GM12878 (cell line): Measurements from ENCODE around the gene CD300LG. TPM values are rescaled to one million over a fixed set of nuclear protein-coding genes. Genes with fewer than 3 reads are reported as not detected.

Source experiments
- ATAC-seq: fragments of 200-7000 bp; cut with Tn5 transposase; 3 replicates; pipeline ENCODE4 v1.9.1; 2020; ENCODE audit warnings: mild to moderate bottlenecking, moderate library complexity
- BruUV-seq: library from RNA; stranded (reverse); fragments of 400-500 nt; replicated peaks from 2 replicates; lab custom pipeline; 2021; lab: Mats Ljungman, UMichigan
- CTCF ChIA-PET: fragments of 300-600 bp; sonication (Branson Sonifier 250); formaldehyde crosslinking; extraction: SDS; loops from one replicate; lab custom pipeline; 2021; ENCODE audit warnings: inconsistent platforms; lab: Yijun Ruan, JAX
- POLR2A ChIA-PET: fragments of 350-600 bp; formaldehyde crosslinking; extraction: SDS; loops from one replicate; lab custom pipeline; 2021; ENCODE audit warnings: inconsistent platforms; lab: Charles Lee
- RAD21 ChIA-PET: fragments of 300-600 bp; sonication (Branson Sonifier 250); formaldehyde crosslinking; loops from one replicate; lab custom pipeline; 2023; ENCODE audit warnings: antibody characterized with exemption; ENCODE audit not compliant: unreplicated experiment; lab: Charles Lee
- SMC1A ChIA-PET: fragments of 300-600 bp; sonication (Branson Sonifier 250); formaldehyde crosslinking; loops from one replicate; lab custom pipeline; 2023; ENCODE audit not compliant: unreplicated experiment, uncharacterized antibody; lab: Charles Lee
- DNase-seq: peaks from one replicate; pipeline ENCODE4 v3.0.0-alpha.2; 2011; ENCODE audit warnings: low read depth, low spot score
- FAIRE-seq: peaks from 3 replicates; lab custom pipeline; 2011; peaks lifted over from hg19 to GRCh38; lab: Jason Lieb, UNC
- H2AFZ ChIP-seq: 2 replicates; pipeline ENCODE4 v1.6.0; 2011; ENCODE audit warnings: low read depth, low read length, control low read depth; ENCODE audit not compliant: control insufficient read depth
- H3K27ac ChIP-seq: 2 replicates; pipeline ENCODE4 v1.5.1; 2011; ENCODE audit warnings: control low read depth; ENCODE audit not compliant: control insufficient read depth, insufficient read depth
- H3K27me3 ChIP-seq, 2 experiments: replicated peaks in 1 of 2; 2 replicates each; pipeline versions ENCODE4 v1.6.0 to v1.6.1; 2011; ENCODE audit warnings: low read length in 1 of 2; ENCODE audit not compliant: control insufficient read depth in 2 of 2, insufficient read depth in 2 of 2
- H3K36me3 ChIP-seq, 2 experiments: 2 replicates each; pipeline ENCODE4 v1.5.1; 2011; ENCODE audit warnings: low read length in 1 of 2; ENCODE audit not compliant: control insufficient read depth in 2 of 2, insufficient read depth in 2 of 2
- H3K4me1 ChIP-seq: 2 replicates; pipeline ENCODE4 v1.6.1; 2011; ENCODE audit warnings: mild to moderate bottlenecking, low read length, moderate library complexity, mixed read lengths; ENCODE audit not compliant: control insufficient read depth, insufficient read depth
- H3K4me2 ChIP-seq: 2 replicates; pipeline ENCODE4 v1.6.0; 2011; ENCODE audit warnings: control low read depth; ENCODE audit not compliant: control insufficient read depth, insufficient read depth
- H3K4me3 ChIP-seq: fragments of 200-600 bp; sonication (generic); 2 replicates; pipeline ENCODE4 v1.5.1; 2016
- H3K79me2 ChIP-seq: 2 replicates; pipeline ENCODE4 v1.6.0; 2011; ENCODE audit warnings: low read length; ENCODE audit not compliant: control insufficient read depth, insufficient read depth
- H3K9ac ChIP-seq: 2 replicates; pipeline ENCODE4 v1.8.0; 2011; ENCODE audit warnings: low read length, control low read depth, mixed read lengths; ENCODE audit not compliant: control insufficient read depth, insufficient read depth
- H3K9me3 ChIP-seq: replicated peaks from 3 replicates; pipeline ENCODE4 v1.5.1; 2011; ENCODE audit warnings: mild to moderate bottlenecking, low read length; ENCODE audit not compliant: control insufficient read depth, insufficient read depth
- H4K20me1 ChIP-seq: 2 replicates; pipeline ENCODE4 v1.6.0; 2011; ENCODE audit not compliant: control insufficient read depth, insufficient read depth
- BCL11A ChIP-seq: IDR thresholded peaks from 2 replicates; pipeline ENCODE4 v1.6.1; 2011; ENCODE audit warnings: low read depth, low read length
- PAX5 ChIP-seq: IDR thresholded peaks from 2 replicates; pipeline ENCODE4 v1.6.1; 2011; ENCODE audit warnings: low read depth, low read length, borderline replicate concordance
- RCOR1 ChIP-seq: conservative IDR thresholded peaks from 2 replicates; pipeline ENCODE4 v1.6.1; 2012; ENCODE audit warnings: low read depth, low read length, improper control_type of control experiment
- SP1 ChIP-seq: IDR thresholded peaks from one replicate; pipeline ENCODE4 v1.6.1; 2011; ENCODE audit warnings: low read depth, low read length
- ZNF274 ChIP-seq: IDR thresholded peaks from one replicate; pipeline ENCODE4 v1.8.0; 2011; ENCODE audit not compliant: insufficient read length, insufficient read depth
- WGBS: methylation state at CpG from one replicate; pipeline ENCODE4 v1.1.6; 2016; ENCODE audit warnings: low lambda C conversion rate; ENCODE audit not compliant: insufficient replicate concordance, insufficient coverage; ENCODE audit errors: missing lambda C conversion rate; 5-methylcytosine and 5-hydroxymethylcytosine counted together
- in situ Hi-C: fragments of 300-500 bp; cut with MboI; formaldehyde crosslinking; loops from 9 replicates; pipeline ENCODE4 v1.14.3; 2018; ENCODE audit warnings: mixed read lengths
- intact Hi-C: fragments of 100-400 bp; cut with micrococcal nuclease; formaldehyde crosslinking; loops from one replicate; pipeline ENCODE4 v1.14.2; 2022; ENCODE audit not compliant: unreplicated experiment
- polyA plus RNA-seq, 11 experiments: library from polyadenylated mRNA; depleted of rRNA in 4 of 11; unstranded in 6 of 11; stranded (reverse) in 5 of 11; fragments of >200 nt; fragmentation: Nextera tagmentation in 4 of 11; fragmentation: Illumina TruSeq in 1 of 11; extraction: Ambion mirVana in 4 of 11; extraction: Trizol in 1 of 11; gene quantifications; 1 replicate in 1 of 11; 2 replicates in 10 of 11; pipeline versions ENCODE4 v1.2.1 to v1.2.3, GENCODE V29; 2011 to 2016; ENCODE audit warnings: inconsistent platforms in 2 of 11, missing spikeins in 2 of 11, low read depth in 1 of 11
- total RNA-seq, 4 experiments: library from RNA; depleted of rRNA in 3 of 4; stranded (reverse); fragments of >200 nt in 3 of 4; fragmentation: Illumina TruSeq in 1 of 4; extraction: Trizol in 1 of 4; gene quantifications; 2 replicates each; pipeline versions ENCODE4 v1.2.1 to v1.2.3, GENCODE V29; 2013 to 2021
- TF ChIP-seq, protein P1 (sequence below): IDR thresholded peaks from 2 replicates; pipeline ENCODE4 v1.6.1; 2012; ENCODE audit warnings: mild to moderate bottlenecking, low read depth, low read length

Gene CD300LG
- total and polyA plus RNA-seq, 10 of the 15 experiments (the other 5 are each of a cell fraction or from before 2014, with no cell fraction given), result not detected

DNA sequence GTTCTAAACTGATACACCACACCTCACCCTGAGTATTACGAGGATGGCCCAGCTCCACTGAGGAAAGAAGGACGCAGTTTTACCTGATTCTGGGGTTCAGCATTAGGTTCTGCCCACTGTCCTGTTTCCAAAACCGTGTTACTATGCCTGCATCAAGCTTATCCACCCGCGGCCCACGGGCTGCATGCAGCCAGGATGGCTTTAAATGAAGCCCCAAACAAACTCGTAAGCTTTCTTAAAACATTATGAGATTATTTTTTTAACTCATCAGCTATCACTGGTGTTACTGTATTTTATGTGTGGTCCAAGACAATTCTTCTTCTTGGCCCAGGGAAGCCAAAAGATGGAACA, 4.0 kb upstream of the CD300LG start:
- Histone ChIP-seq H3K27ac (no peak overlapping the region), H4K20me1 (no peaks in the 10 kb centered on the region), H2AFZ (no peak overlapping the region), H3K27me3 (no peaks in the 10 kb centered on the region), H3K4me3 (no peak overlapping the region), H3K79me2 (no peaks in the 10 kb centered on the region), H3K9me3 (no peaks in the 10 kb centered on the region), H3K4me1 (no peaks in the 10 kb centered on the region), H3K4me2 (no peak overlapping the region), H3K9ac (no peak overlapping the region), H3K36me3 (no peaks in the 10 kb centered on the region)
- intact Hi-C loops, result no loop called here
- ChIA-PET POLR2A (no interaction called here), RAD21 (interaction anchor here (0.8 to 1.1 kb wide), 2 partner anchors 20 to 22 kb away, joined by 3 read pairs; no protein-coding TSS in a partner anchor), SMC1A (no interaction called here), CTCF (interaction anchor here (1.1 kb wide), 1 partner anchor 11 kb away, joined by 3 read pairs; no protein-coding TSS in a partner anchor)
- no peak for ATAC-seq
- in situ Hi-C loops, result no loop called here
- no peak for FAIRE-seq
- no TSS peak for BruUV-seq
- DNase-seq, result no peak
- WGBS, result 38% methylated on average over 7 of the region's 7 CpGs
- TF ChIP-seq, protein P1, sequence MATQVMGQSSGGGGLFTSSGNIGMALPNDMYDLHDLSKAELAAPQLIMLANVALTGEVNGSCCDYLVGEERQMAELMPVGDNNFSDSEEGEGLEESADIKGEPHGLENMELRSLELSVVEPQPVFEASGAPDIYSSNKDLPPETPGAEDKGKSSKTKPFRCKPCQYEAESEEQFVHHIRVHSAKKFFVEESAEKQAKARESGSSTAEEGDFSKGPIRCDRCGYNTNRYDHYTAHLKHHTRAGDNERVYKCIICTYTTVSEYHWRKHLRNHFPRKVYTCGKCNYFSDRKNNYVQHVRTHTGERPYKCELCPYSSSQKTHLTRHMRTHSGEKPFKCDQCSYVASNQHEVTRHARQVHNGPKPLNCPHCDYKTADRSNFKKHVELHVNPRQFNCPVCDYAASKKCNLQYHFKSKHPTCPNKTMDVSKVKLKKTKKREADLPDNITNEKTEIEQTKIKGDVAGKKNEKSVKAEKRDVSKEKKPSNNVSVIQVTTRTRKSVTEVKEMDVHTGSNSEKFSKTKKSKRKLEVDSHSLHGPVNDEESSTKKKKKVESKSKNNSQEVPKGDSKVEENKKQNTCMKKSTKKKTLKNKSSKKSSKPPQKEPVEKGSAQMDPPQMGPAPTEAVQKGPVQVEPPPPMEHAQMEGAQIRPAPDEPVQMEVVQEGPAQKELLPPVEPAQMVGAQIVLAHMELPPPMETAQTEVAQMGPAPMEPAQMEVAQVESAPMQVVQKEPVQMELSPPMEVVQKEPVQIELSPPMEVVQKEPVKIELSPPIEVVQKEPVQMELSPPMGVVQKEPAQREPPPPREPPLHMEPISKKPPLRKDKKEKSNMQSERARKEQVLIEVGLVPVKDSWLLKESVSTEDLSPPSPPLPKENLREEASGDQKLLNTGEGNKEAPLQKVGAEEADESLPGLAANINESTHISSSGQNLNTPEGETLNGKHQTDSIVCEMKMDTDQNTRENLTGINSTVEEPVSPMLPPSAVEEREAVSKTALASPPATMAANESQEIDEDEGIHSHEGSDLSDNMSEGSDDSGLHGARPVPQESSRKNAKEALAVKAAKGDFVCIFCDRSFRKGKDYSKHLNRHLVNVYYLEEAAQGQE, result no peak
- TF ChIP-seq BCL11A (no peak), ZNF274 (no peak), PAX5 (no peak), SP1 (no peak), RCOR1 (no peak)
